ENCODE results near the gene ME1. TPM values are rescaled to one million over a fixed set of nuclear protein-coding genes. Genes with fewer than 3 reads are reported as not detected.

Gene ME1
- total RNA-seq, 8 experiments from 2014 or later = 1.8 to 21.5 (median 8.6) TPM

DNA sequence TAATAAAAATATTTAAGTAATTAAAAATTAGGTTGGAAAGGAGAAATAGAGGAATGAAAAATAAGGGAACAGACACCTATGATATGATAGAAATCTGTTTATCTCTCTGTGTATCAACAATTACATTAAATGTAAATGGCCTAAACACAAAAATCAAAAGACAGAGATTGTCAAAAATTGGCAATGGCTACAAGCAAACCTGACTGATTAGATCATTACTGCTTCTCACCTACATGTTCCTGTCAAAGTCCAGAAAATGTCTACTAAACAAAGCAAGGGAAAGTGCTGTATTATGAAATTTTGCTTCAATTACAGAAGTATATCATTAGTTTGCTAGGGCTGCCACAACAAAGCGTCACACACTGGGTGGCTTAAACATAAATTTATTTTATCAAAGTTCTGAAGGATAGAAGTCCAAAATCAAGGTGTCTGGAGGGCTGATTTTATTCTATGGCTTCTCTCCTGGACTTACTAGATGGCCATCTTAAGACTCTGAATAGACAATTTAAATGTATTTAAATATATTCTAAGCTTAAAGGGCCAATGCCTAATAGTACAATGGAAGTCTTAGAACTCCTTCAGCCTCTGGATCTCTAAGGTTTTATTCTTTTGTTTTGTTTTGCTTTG, 6.3 kb downstream of the ME1 start:
- H3K4me3 ChIP-seq = no peak overlapping the region
- ATAC-seq (replicated peaks in 6 of 8) = no peak
- no peaks in the 10 kb centered on the region for H3K4me1 ChIP-seq (replicated peaks in 1 of 2)
- 17 to 100% (median 100%) methylated on average over 1 of the region's 1 CpG; no CpG with 5 or more reads in 1 of the 10 experiments for WGBS, 10 experiments
- in situ Hi-C loops (cut with MboI; ENCODE audit: low pct_unique_long_range_greater_than_20kb in 2 of 9, low sequenced_read_pairs in 9 of 9, unreplicated experiment in 9 of 9) = loop anchor here in 3 of 9 experiments (5.0 to 25.0 kb wide), 3 partner anchors 88 to 187 kb away; partner anchors contain the start of gene PRSS35 (in 3 of the 3)
- H3K27ac ChIP-seq = no peak overlapping the region

GRCh38 chr6:83417880-83418663, 12.8 kb downstream of the ME1 start:
- no peak overlapping the region for H3K27ac ChIP-seq
- 33 to 92% (median 91%) methylated on average over 1 to 3 of the region's 3 CpGs; no CpG with 5 or more reads in 5 of the 10 experiments for WGBS, 10 experiments
- peak in 5 of 8 experiments; percentile 35 to 81 (median 77) for ATAC-seq (replicated peaks in 6 of 8)
- in situ Hi-C loops (cut with MboI; ENCODE audit: low pct_unique_long_range_greater_than_20kb in 2 of 9, low sequenced_read_pairs in 9 of 9, unreplicated experiment in 9 of 9) = loop anchor here in 2 of 9 experiments (25.0 kb wide), 2 partner anchors 94 to 181 kb away; partner anchors contain the start of gene PRSS35 (in 2 of the 2)
- H3K4me1 ChIP-seq (replicated peaks in 1 of 2) = no peaks in the 10 kb centered on the region
- no peak overlapping the region for H3K4me3 ChIP-seq

- in situ Hi-C loops (cut with MboI; ENCODE audit: low pct_unique_long_range_greater_than_20kb in 2 of 9, low sequenced_read_pairs in 9 of 9, unreplicated experiment in 9 of 9) = loop anchor here in 2 of 9 experiments (25.0 kb wide), 2 partner anchors 99 to 176 kb away; partner anchors contain the start of gene PRSS35 (in 2 of the 2)
- H3K4me3 ChIP-seq = no peak overlapping the region
- H3K4me1 ChIP-seq (replicated peaks in 1 of 2) = no peaks in the 10 kb centered on the region
- no peak for ATAC-seq (replicated peaks in 6 of 8)
- no peak overlapping the region for H3K27ac ChIP-seq
- WGBS, 10 experiments = 81 to 100% (median 100%) methylated on average over 1 to 2 of the region's 2 CpGs; no CpG with 5 or more reads in 3 of the 10 experiments
Measured at GRCh38 chr6:83413068-83413467, 17.8 kb downstream of the ME1 start.

- WGBS, 10 experiments = 64 to 100% (median 79%) methylated on average over 2 to 3 of the region's 3 CpGs
- in situ Hi-C loops (cut with MboI; ENCODE audit: low pct_unique_long_range_greater_than_20kb in 2 of 9, low sequenced_read_pairs in 9 of 9, unreplicated experiment in 9 of 9) = loop anchor here in 2 of 9 experiments (25.0 kb wide), 2 partner anchors 101 to 174 kb away; partner anchors contain the start of gene PRSS35 (in 2 of the 2)
- no peak overlapping the region for H3K4me3 ChIP-seq
Measured at GRCh38 chr6:83411731-83412130, 19.1 kb downstream of the ME1 start.

GRCh38 chr6:83403191-83403590, 27.7 kb downstream of the ME1 start:
- 40 to 100% (median 95%) methylated on average over 1 of the region's 1 CpG for WGBS, 10 experiments
- Histone ChIP-seq H3K4me3 (no peak overlapping the region), H3K27ac (no peak overlapping the region), H3K4me1 (replicated peaks in 1 of 2) (no peaks in the 10 kb centered on the region)
- in situ Hi-C loops (cut with MboI; ENCODE audit: low pct_unique_long_range_greater_than_20kb in 2 of 9, low sequenced_read_pairs in 9 of 9, unreplicated experiment in 9 of 9) = loop anchor here in 2 of 9 experiments (25.0 kb wide), 2 partner anchors 109 to 166 kb away; partner anchors contain the start of gene PRSS35 (in 2 of the 2)
- no peak for ATAC-seq (replicated peaks in 6 of 8)

More at GRCh38 chr6:83411731-83412130, 19.1 kb downstream of the ME1 start:
- H3K4me1 ChIP-seq (replicated peaks in 1 of 2) = no peaks in the 10 kb centered on the region
- H3K27ac ChIP-seq = no peak overlapping the region
- no peak for ATAC-seq (replicated peaks in 6 of 8)

GRCh38 chr6:83389606-83390005, 41.2 kb downstream of the ME1 start:
- Histone ChIP-seq H3K4me3 (no peak overlapping the region), H3K27ac (no peak overlapping the region), H3K4me1 (replicated peaks in 1 of 2) (no peaks in the 10 kb centered on the region)
- WGBS, 10 experiments = 58 to 100% (median 97%) methylated on average over 2 of the region's 2 CpGs; no CpG with 5 or more reads in 2 of the 10 experiments
- no peak for ATAC-seq (replicated peaks in 6 of 8)
- in situ Hi-C loops (cut with MboI; ENCODE audit: low pct_unique_long_range_greater_than_20kb in 2 of 9, low sequenced_read_pairs in 9 of 9, unreplicated experiment in 9 of 9) = no loop called here

- ATAC-seq (replicated peaks in 6 of 8) = no peak
- no peaks in the 10 kb centered on the region for H3K4me1 ChIP-seq (replicated peaks in 1 of 2)
- in situ Hi-C loops (cut with MboI; ENCODE audit: low pct_unique_long_range_greater_than_20kb in 2 of 9, low sequenced_read_pairs in 9 of 9, unreplicated experiment in 9 of 9) = no loop called here
- 63 to 100% (median 89%) methylated on average over 1 to 3 of the region's 3 CpGs for WGBS, 10 experiments
- H3K4me3 ChIP-seq = no peak overlapping the region
- H3K27ac ChIP-seq = no peak overlapping the region
Measured at GRCh38 chr6:83385473-83385872, 45.4 kb downstream of the ME1 start.

DNA sequence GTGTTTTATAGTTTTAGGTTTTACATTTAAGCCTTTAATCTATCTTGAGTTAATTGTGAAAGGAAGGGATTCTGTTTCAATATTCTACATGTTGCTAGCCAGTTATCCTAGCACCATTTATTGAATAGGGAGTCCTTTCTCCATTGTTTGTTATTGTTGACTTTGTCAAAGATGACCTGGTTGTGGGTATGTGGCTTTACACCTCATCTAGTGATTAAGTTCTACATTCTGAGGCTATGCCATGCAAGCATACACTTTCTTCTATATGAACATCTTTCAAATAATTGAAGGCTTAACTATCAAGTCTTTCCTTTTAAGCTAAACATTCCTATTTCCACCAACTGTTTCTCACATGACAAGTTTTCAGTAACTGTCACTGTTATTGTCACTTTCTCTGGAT, 46.1 kb downstream of the ME1 start:
- in situ Hi-C loops (cut with MboI; ENCODE audit: low pct_unique_long_range_greater_than_20kb in 2 of 9, low sequenced_read_pairs in 9 of 9, unreplicated experiment in 9 of 9) = no loop called here

GRCh38 chr6:83381949-83382348, 48.9 kb downstream of the ME1 start:
- Histone ChIP-seq H3K4me3 (no peak overlapping the region), H3K4me1 (replicated peaks in 1 of 2) (no peaks in the 10 kb centered on the region), H3K27ac (no peak overlapping the region)
- in situ Hi-C loops (cut with MboI; ENCODE audit: low pct_unique_long_range_greater_than_20kb in 2 of 9, low sequenced_read_pairs in 9 of 9, unreplicated experiment in 9 of 9) = no loop called here
- no peak for ATAC-seq (replicated peaks in 6 of 8)
- WGBS, 10 experiments = 75 to 100% (median 93%) methylated on average over 1 to 2 of the region's 2 CpGs

More for the DNA sequence above, 46.1 kb downstream of the ME1 start:
- no peak overlapping the region for H3K4me3 ChIP-seq
- H3K4me1 ChIP-seq (replicated peaks in 1 of 2) = no peaks in the 10 kb centered on the region
- no peak for ATAC-seq (replicated peaks in 6 of 8)
- H3K27ac ChIP-seq = no peak overlapping the region

GRCh38 chr6:83378621-83379388, 52.0 kb downstream of the ME1 start:
- Histone ChIP-seq H3K4me1 (replicated peaks in 1 of 2) (no peaks in the 10 kb centered on the region), H3K4me3 (no peak overlapping the region), H3K27ac (no peak overlapping the region)
- no peak for ATAC-seq (replicated peaks in 6 of 8)
- in situ Hi-C loops (cut with MboI; ENCODE audit: low pct_unique_long_range_greater_than_20kb in 2 of 9, low sequenced_read_pairs in 9 of 9, unreplicated experiment in 9 of 9) = no loop called here

GRCh38 chr6:83371423-83371822, 59.4 kb downstream of the ME1 start:
- Histone ChIP-seq H3K27ac (no peak overlapping the region), H3K4me3 (no peak overlapping the region), H3K4me1 (replicated peaks in 1 of 2) (no peaks in the 10 kb centered on the region)
- no peak for ATAC-seq (replicated peaks in 6 of 8)
- in situ Hi-C loops (cut with MboI; ENCODE audit: low pct_unique_long_range_greater_than_20kb in 2 of 9, low sequenced_read_pairs in 9 of 9, unreplicated experiment in 9 of 9) = no loop called here
- WGBS, 10 experiments = 14 to 100% (median 68%) methylated on average over 1 to 3 of the region's 3 CpGs; no CpG with 5 or more reads in 1 of the 10 experiments

DNA sequence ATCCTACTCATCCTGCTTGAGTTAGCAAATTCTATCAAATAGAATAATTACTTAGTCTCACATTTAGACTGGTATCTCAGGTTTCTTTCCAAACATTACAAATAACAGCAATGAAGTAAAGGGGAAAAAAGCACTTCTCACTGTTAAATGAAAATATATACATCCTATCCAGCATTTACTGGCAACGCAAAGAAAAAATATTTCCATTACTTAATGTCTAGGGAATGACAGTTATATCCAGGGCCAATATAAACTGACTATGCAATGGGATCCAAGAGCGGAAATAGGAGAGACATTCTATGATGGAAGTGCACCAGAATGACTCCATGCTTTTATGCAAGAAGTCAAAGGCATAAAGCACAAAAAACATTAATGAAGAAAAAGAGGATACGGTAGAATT, 60.3 kb downstream of the ME1 start:
- no peak for ATAC-seq (replicated peaks in 6 of 8)
- Histone ChIP-seq H3K4me1 (replicated peaks in 1 of 2) (no peaks in the 10 kb centered on the region), H3K27ac (no peak overlapping the region), H3K4me3 (no peak overlapping the region)
- in situ Hi-C loops (cut with MboI; ENCODE audit: low pct_unique_long_range_greater_than_20kb in 2 of 9, low sequenced_read_pairs in 9 of 9, unreplicated experiment in 9 of 9) = no loop called here
- WGBS, 10 experiments = 88 to 100% (median 96%) methylated on average over 1 to 3 of the region's 3 CpGs

- H3K4me1 ChIP-seq (replicated peaks in 1 of 2) = no peaks in the 10 kb centered on the region
- in situ Hi-C loops (cut with MboI; ENCODE audit: low pct_unique_long_range_greater_than_20kb in 2 of 9, low sequenced_read_pairs in 9 of 9, unreplicated experiment in 9 of 9) = no loop called here
- no peak overlapping the region for H3K27ac ChIP-seq
- 67 to 100% (median 92%) methylated on average over 2 to 3 of the region's 3 CpGs; no CpG with 5 or more reads in 1 of the 10 experiments for WGBS, 10 experiments
- no peak overlapping the region for H3K4me3 ChIP-seq
- ATAC-seq (replicated peaks in 6 of 8) = no peak
Measured at GRCh38 chr6:83369692-83370091, 61.2 kb downstream of the ME1 start.
